Thyroid gland (tissue), 4 donors: ENCODE data around the gene RPTOR. TPM values are rescaled to one million over a fixed set of nuclear protein-coding genes. Genes with fewer than 3 reads are reported as not detected.

ENCODE experiments used
- DNase-seq, 2 donors: peaks; one replicate each; pipeline ENCODE4 v3.0.0-alpha.2; 2019
- H3K27ac ChIP-seq, 3 donors: fragments of 200-600 bp; sonication (generic); 1 replicate in 2 of 3; 2 replicates in 1 of 3; pipeline ENCODE4 v1.5.1; 2016 to 2019; ENCODE audit warnings: mild to moderate bottlenecking in 1 of 3, moderate library complexity in 1 of 3
- H3K27me3 ChIP-seq: fragments of 200-600 bp; sonication (generic); one replicate; pipeline ENCODE4 v1.5.1; 2019
- H3K36me3 ChIP-seq, 2 donors: fragments of 200-600 bp; sonication (generic); one replicate each; pipeline ENCODE4 v1.5.1; 2016 to 2019
- H3K4me1 ChIP-seq, 2 donors: fragments of 200-600 bp; sonication (generic); one replicate each; pipeline ENCODE4 v1.5.1; 2017 to 2019
- H3K4me3 ChIP-seq, 3 donors: fragments of 200-600 bp; sonication (generic); replicated peaks in 1 of 3; 1 replicate in 2 of 3; 2 replicates in 1 of 3; pipeline ENCODE4 v1.5.1; 2016; ENCODE audit warnings: mild to moderate bottlenecking in 1 of 3
- H3K9me3 ChIP-seq: fragments of 200-600 bp; sonication (generic); one replicate; pipeline ENCODE4 v1.5.1; 2017
- CTCF ChIP-seq, 6 experiments: fragments of 200-600 bp in 3 of 6; fragments of 450-650 bp in 3 of 6; sonication (generic) in 3 of 6; IDR thresholded peaks; one replicate each; pipeline ENCODE4 v1.5.1; 2016 to 2019; ENCODE audit warnings: antibody characterized with exemption in 6 of 6, mild to moderate bottlenecking in 2 of 6, inconsistent platforms in 1 of 6, moderate library complexity in 1 of 6
- POLR2A ChIP-seq, 2 donors: fragments of 450-650 bp; IDR thresholded peaks; one replicate each; pipeline ENCODE4 v1.6.1; 2017; ENCODE audit warnings: antibody characterized with exemption in 2 of 2, mild to moderate bottlenecking in 2 of 2, moderate library complexity in 1 of 2
- WGBS, 2 donors: methylation state at CpG; one replicate each; pipeline ENCODE4 v1.1.5; 2017; 5-methylcytosine and 5-hydroxymethylcytosine counted together
- intact Hi-C: fragments of 100-400 bp; cut with DNase I; formaldehyde crosslinking; loops from one replicate; pipeline ENCODE4 v1.15.1; 2023
- total RNA-seq, 4 donors: library from RNA; depleted of rRNA; stranded (reverse); fragments of >200 nt; gene quantifications; one replicate each; pipeline ENCODE4 v1.2.3, GENCODE V29; 2016

RPTOR gene
- total RNA-seq, 4 donors from 2014 or later = 24.2 to 58.1 (median 34.5) TPM

GRCh38 chr17:80582165-80582564 lies 37.5 kb downstream of the RPTOR start:
- Histone ChIP-seq H3K27ac (no peak overlapping the region), H3K4me3 (no peak overlapping the region), H3K4me1 (peaks cover 0 to 6% of the 10 kb centered on the region in 2 donors), H3K36me3 (no peaks in the 10 kb centered on the region), H3K9me3 (no peaks in the 10 kb centered on the region), H3K27me3 (no peaks in the 10 kb centered on the region)
- intact Hi-C loops = no loop called here
- 78 to 86% methylated on average over 6 of the region's 6 CpGs for WGBS, 2 donors
- TF ChIP-seq POLR2A (IDR thresholded peaks at IDR 0.05) = no peak
- TF ChIP-seq CTCF (IDR thresholded peaks at IDR 0.05) = no peak
- peak in 1 of 2 donors; percentile 23 for DNase-seq

- H3K36me3 ChIP-seq = no peaks in the 10 kb centered on the region
- H3K27ac ChIP-seq = peak overlapping the region in 2 of 3 donors; percentile 78 to 81
- H3K4me3 ChIP-seq = no peak overlapping the region
- H3K27me3 ChIP-seq = no peaks in the 10 kb centered on the region
- no peaks in the 10 kb centered on the region for H3K9me3 ChIP-seq
- TF ChIP-seq CTCF (IDR thresholded peaks at IDR 0.05) = no peak
- no peak for TF ChIP-seq POLR2A (IDR thresholded peaks at IDR 0.05)
- DNase-seq = no peak
- peaks cover 0 to 6% of the 10 kb centered on the region in 2 donors for H3K4me1 ChIP-seq
- 79 to 81% methylated on average over 10 of the region's 10 CpGs for WGBS, 2 donors
- intact Hi-C loops = no loop called here
These were observed 39.7 kb downstream of the RPTOR start for GRCh38 chr17:80584176-80584905.

- no peak for DNase-seq
- TF ChIP-seq POLR2A (IDR thresholded peaks at IDR 0.05) = no peak
- no peak for TF ChIP-seq CTCF (IDR thresholded peaks at IDR 0.05)
- no peak overlapping the region for H3K4me3 ChIP-seq
- no peaks in the 10 kb centered on the region for H3K9me3 ChIP-seq
- peaks cover 0 to 6% of the 10 kb centered on the region in 2 donors for H3K4me1 ChIP-seq
- no peaks in the 10 kb centered on the region for H3K27me3 ChIP-seq
- no peak overlapping the region for H3K27ac ChIP-seq
- H3K36me3 ChIP-seq = no peaks in the 10 kb centered on the region
- intact Hi-C loops = no loop called here
- WGBS, 2 donors = 78 to 85% methylated on average over 24 of the region's 24 CpGs
These were observed 41.5 kb downstream of the RPTOR start for GRCh38 chr17:80585890-80586845.

GRCh38 chr17:80586846-80587228 lies 42.2 kb downstream of the RPTOR start:
- Histone ChIP-seq H3K27me3 (no peaks in the 10 kb centered on the region), H3K27ac (no peak overlapping the region), H3K36me3 (no peaks in the 10 kb centered on the region), H3K9me3 (no peaks in the 10 kb centered on the region), H3K4me3 (no peak overlapping the region), H3K4me1 (peaks cover 0 to 6% of the 10 kb centered on the region in 2 donors)
- TF ChIP-seq POLR2A (IDR thresholded peaks at IDR 0.05) = peak in 1 of 2 donors; percentile 38
- no peak for TF ChIP-seq CTCF (IDR thresholded peaks at IDR 0.05)
- DNase-seq = peak; percentile 20 to 41
- 88 to 89% methylated on average over 25 of the region's 25 CpGs for WGBS, 2 donors
- intact Hi-C loops = no loop called here
